HepG2 (cell line): ENCODE results near the gene OPA3. TPM values are rescaled to one million over a fixed set of nuclear protein-coding genes. Genes with fewer than 3 reads are reported as not detected.

Experiments
- AKAP8 ChIP-seq: sonication (generic); formaldehyde crosslinking; IDR thresholded peaks from 2 replicates; pipeline ENCODE4 v1.5.1; 2020; ENCODE audit warnings: mild to moderate bottlenecking, missing genetic modification reagents
- ARHGAP35 ChIP-seq: sonication (generic); formaldehyde crosslinking; IDR thresholded peaks from 2 replicates; pipeline ENCODE4 v1.9.0; 2022; ENCODE audit warnings: mild to moderate bottlenecking, inconsistent platforms, moderate library complexity, missing genetic modification reagents, borderline replicate concordance
- ARID4A ChIP-seq: sonication (generic); formaldehyde crosslinking; IDR thresholded peaks from 2 replicates; pipeline ENCODE4 v1.5.0; 2020; ENCODE audit warnings: mild to moderate bottlenecking, missing genetic modification reagents, borderline replicate concordance
- CBX1 ChIP-seq: IDR thresholded peaks from one replicate; pipeline ENCODE4 v1.6.1; 2016; ENCODE audit warnings: antibody characterized with exemption, low read depth
- LRRFIP1 ChIP-seq: sonication (generic); formaldehyde crosslinking; conservative IDR thresholded peaks from 2 replicates; pipeline ENCODE4 v1.4.0; 2020; ENCODE audit warnings: missing genetic modification reagents
- MIER2 ChIP-seq: IDR thresholded peaks from 2 replicates; pipeline ENCODE4 v1.6.1; 2016; ENCODE audit warnings: missing biosample characterization, missing genetic modification reagents
- MIXL1 ChIP-seq: IDR thresholded peaks from 2 replicates; pipeline ENCODE4 v1.6.1; 2016
- SCMH1 ChIP-seq: sonication (generic); formaldehyde crosslinking; IDR thresholded peaks from 2 replicates; pipeline ENCODE4 v1.9.0; 2021; ENCODE audit warnings: missing genetic modification reagents, mild to moderate bottlenecking, borderline replicate concordance
- SIN3A ChIP-seq: IDR thresholded peaks from 2 replicates; pipeline ENCODE4 v1.6.1; 2011; ENCODE audit warnings: low read depth, mild to moderate bottlenecking, control low read depth, low read length, borderline replicate concordance
- ZBTB34 ChIP-seq: sonication (generic); formaldehyde crosslinking; IDR thresholded peaks from 2 replicates; pipeline ENCODE4 v1.8.0; 2022; ENCODE audit warnings: mild to moderate bottlenecking, missing genetic modification reagents
- ZBTB37 ChIP-seq: sonication (generic); formaldehyde crosslinking; IDR thresholded peaks from 2 replicates; pipeline ENCODE4 v1.4.0; 2020; ENCODE audit warnings: mild to moderate bottlenecking, missing genetic modification reagents
- ZFP37 ChIP-seq: sonication (generic); formaldehyde crosslinking; IDR thresholded peaks from 2 replicates; pipeline ENCODE4 v1.4.0; 2020; ENCODE audit warnings: missing genetic modification reagents, borderline replicate concordance
- ZFX ChIP-seq: sonication (generic); formaldehyde crosslinking; IDR thresholded peaks from 2 replicates; pipeline ENCODE4 v1.4.0; 2020; ENCODE audit warnings: mild to moderate bottlenecking, low read depth, missing genetic modification reagents, moderate library complexity
- ZFYVE20 ChIP-seq: sonication (generic); formaldehyde crosslinking; IDR thresholded peaks from 2 replicates; pipeline ENCODE4 v1.8.0; 2023; ENCODE audit warnings: low read depth, mild to moderate bottlenecking, moderate library complexity, missing genetic modification reagents, borderline replicate concordance
- ZNF230 ChIP-seq: sonication (generic); formaldehyde crosslinking; IDR thresholded peaks from 2 replicates; pipeline ENCODE4 v1.4.0; 2020; ENCODE audit warnings: mild to moderate bottlenecking, missing genetic modification reagents
- ZNF33A ChIP-seq: sonication (generic); formaldehyde crosslinking; IDR thresholded peaks from 2 replicates; pipeline ENCODE4 v1.5.1; 2020; ENCODE audit warnings: missing genetic modification reagents, mild to moderate bottlenecking, moderate library complexity, borderline replicate concordance
- ZNF576 ChIP-seq: sonication (generic); formaldehyde crosslinking; IDR thresholded peaks from 2 replicates; pipeline ENCODE4 v1.4.0; 2020; ENCODE audit warnings: mild to moderate bottlenecking, missing genetic modification reagents
- ZNF607 ChIP-seq: sonication (generic); formaldehyde crosslinking; IDR thresholded peaks from 2 replicates; pipeline ENCODE4 v1.5.1; 2020; ENCODE audit warnings: missing genetic modification reagents, mild to moderate bottlenecking, borderline replicate concordance
- ZNF720 ChIP-seq: sonication (generic); formaldehyde crosslinking; IDR thresholded peaks from 2 replicates; pipeline ENCODE4 v1.4.0; 2020; ENCODE audit warnings: missing genetic modification reagents
- ZNF790 ChIP-seq: sonication (generic); formaldehyde crosslinking; IDR thresholded peaks from 2 replicates; pipeline ENCODE4 v1.8.0; 2022; ENCODE audit warnings: missing genetic modification reagents, mild to moderate bottlenecking, borderline replicate concordance
- polyA plus RNA-seq, 8 experiments: library from polyadenylated mRNA; depleted of rRNA in 3 of 8; stranded (reverse) in 7 of 8; unstranded in 1 of 8; fragments of >200 nt; fragmentation: Illumina TruSeq in 4 of 8; extraction: Trizol in 4 of 8; gene quantifications; 2 replicates each; pipeline versions ENCODE4 v1.2.1 to v1.2.3, GENCODE V29; 2011 to 2016; ENCODE audit warnings: low read depth in 4 of 8, missing spikeins in 1 of 8, mixed read lengths in 1 of 8; ENCODE audit not compliant: insufficient read depth in 1 of 8
- total RNA-seq, 5 experiments: library from RNA; depleted of rRNA; stranded (reverse); fragments of >200 nt; fragmentation: Illumina TruSeq; extraction: Trizol; gene quantifications; 2 replicates each; pipeline ENCODE4 v1.2.3, GENCODE V29; 2016; ENCODE audit warnings: low read depth in 1 of 5

OPA3 gene
- total and polyA plus RNA-seq, 2 of the 13 experiments (the other 11 are each of a cell fraction or from before 2014, with no cell fraction given) = 8.3 to 17.7 TPM

- TF ChIP-seq ZFP37 = peak; percentile 87
- TF ChIP-seq ZNF607 (CRISPR knock-in tag) = peak; percentile 74
- TF ChIP-seq ZNF230 (CRISPR knock-in tag) = no peak
- TF ChIP-seq SCMH1 = no peak
- peak; percentile 89 for TF ChIP-seq ARID4A (CRISPR knock-in tag)
- TF ChIP-seq ZNF790 = peak; percentile 76; the same call in 1 of the 2 replicates
- TF ChIP-seq MIXL1 = no peak
- TF ChIP-seq ZFYVE20 = no peak
- TF ChIP-seq ZNF720 = 0 out of 2 replicates have a peak, but pooled peaks have one; percentile 66
- TF ChIP-seq AKAP8 (CRISPR knock-in tag) = no peak
- peak; percentile 97 for TF ChIP-seq MIER2 (CRISPR knock-in tag)
- no peak for TF ChIP-seq ZNF33A (CRISPR knock-in tag)
- peak; percentile 52; the same call in 1 of the 2 replicates for TF ChIP-seq ZNF576 (CRISPR knock-in tag)
- TF ChIP-seq SIN3A = peak; percentile 95; the same call in 1 of the 2 replicates
- peak; percentile 77 for TF ChIP-seq ARHGAP35 (CRISPR knock-in tag)
- TF ChIP-seq ZFX (CRISPR knock-in tag) = peak; percentile 36; the same call in 1 of the 2 replicates
- TF ChIP-seq LRRFIP1 (CRISPR knock-in tag) = no peak
- no peak for TF ChIP-seq ZBTB34 (CRISPR knock-in tag)
- TF ChIP-seq CBX1 = no peak
- TF ChIP-seq ZBTB37 = no peak
Measured at GRCh38 chr19:45496349-45496953, 88.2 kb downstream of the OPA3 start (continued).
